ENCODE measurements around the gene ZDHHC7. TPM values are rescaled to one million over a fixed set of nuclear protein-coding genes. Genes with fewer than 3 reads are reported as not detected.

ZDHHC7 gene
- total RNA-seq, 2 experiments from 2014 or later, result 16.6 to 17.9 TPM

DNA sequence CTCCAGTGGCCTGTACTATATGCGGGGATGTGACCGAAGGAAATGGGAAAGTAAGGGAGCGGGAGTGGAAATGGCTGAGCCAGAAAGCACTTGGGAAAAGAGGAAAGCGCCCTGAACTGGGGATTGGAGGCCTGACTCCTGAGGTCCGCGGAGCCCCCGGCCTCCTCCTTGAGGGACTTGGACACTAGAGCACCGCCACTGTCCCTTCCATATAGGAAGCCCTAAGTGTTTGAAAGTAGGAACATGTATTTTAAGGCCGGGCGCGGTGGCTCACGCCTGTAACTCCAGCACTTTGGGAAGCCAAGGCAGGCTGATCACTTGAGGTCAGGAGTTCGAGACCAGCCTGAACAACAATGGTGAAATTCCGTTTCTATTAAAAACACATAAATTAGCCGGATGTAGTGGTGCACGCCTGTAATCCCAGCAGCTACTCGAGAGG is 530 bp upstream of the ZDHHC7 start:
- H3K9me3 Mint-ChIP-seq, result no peaks in the 10 kb centered on the region
- no peaks in the 10 kb centered on the region for H3K27me3 Mint-ChIP-seq (ENCODE audit: low read depth)
- H3K4me1 Mint-ChIP-seq (ENCODE audit: low read depth), result peaks cover 33% of the 10 kb centered on the region
- CTCF ChIA-PET, result interaction anchor here (0.7 to 2.7 kb wide), 5 partner anchors 16 to 122 kb away, joined by 3 to 16 read pairs (median 3); partner anchors contain the start of gene KIAA0513
- peaks cover 4% of the 10 kb centered on the region for H3K36me3 Mint-ChIP-seq (ENCODE audit: low read depth)
- intact Hi-C loops (cut with micrococcal nuclease), result loop anchor here (1.0 to 5.0 kb wide), 4 partner anchors 17 to 505 kb away; no protein-coding TSS in a partner anchor
- no peak for DNase-seq
- peak overlapping the region; percentile 98 for H3K27ac Mint-ChIP-seq
- peak overlapping the region; percentile 98 for H3K4me3 Mint-ChIP-seq

- Mint-ChIP-seq H3K4me3 (peak overlapping the region; percentile 80), H3K27ac (peak overlapping the region; percentile 90), H3K4me1 (ENCODE audit: low read depth) (peaks cover 36% of the 10 kb centered on the region), H3K27me3 (ENCODE audit: low read depth) (no peaks in the 10 kb centered on the region), H3K9me3 (no peaks in the 10 kb centered on the region), H3K36me3 (ENCODE audit: low read depth) (peaks cover 7% of the 10 kb centered on the region)
- intact Hi-C loops (cut with micrococcal nuclease), result loop anchor here (5.0 kb wide), 1 partner anchor 503 kb away; no protein-coding TSS in a partner anchor
- DNase-seq, result no peak
- CTCF ChIA-PET, result interaction anchor here (0.7 to 2.7 kb wide), 5 partner anchors 73 to 258 kb away, joined by 3 to 16 read pairs (median 3); no protein-coding TSS in a partner anchor
These were observed 847 bp downstream of the ZDHHC7 start for GRCh38 chr16:85010446-85010930.

GRCh38 chr16:85008271-85008670 is 3.1 kb downstream of the ZDHHC7 start:
- H3K27me3 Mint-ChIP-seq (ENCODE audit: low read depth), result no peaks in the 10 kb centered on the region
- H3K4me1 Mint-ChIP-seq (ENCODE audit: low read depth), result peaks cover 55% of the 10 kb centered on the region
- intact Hi-C loops (cut with micrococcal nuclease), result no loop called here
- H3K9me3 Mint-ChIP-seq, result no peaks in the 10 kb centered on the region
- H3K36me3 Mint-ChIP-seq (ENCODE audit: low read depth), result peaks cover 7% of the 10 kb centered on the region
- no peak overlapping the region for H3K4me3 Mint-ChIP-seq
- no peak overlapping the region for H3K27ac Mint-ChIP-seq
- no peak for DNase-seq
- CTCF ChIA-PET, result interaction anchor here (1.5 kb wide), 1 partner anchor 9 kb away, joined by 4 read pairs; no protein-coding TSS in a partner anchor

GRCh38 chr16:85007496-85008214 is 3.7 kb downstream of the ZDHHC7 start:
- Mint-ChIP-seq H3K27me3 (ENCODE audit: low read depth) (no peaks in the 10 kb centered on the region), H3K4me1 (ENCODE audit: low read depth) (peaks cover 62% of the 10 kb centered on the region), H3K36me3 (ENCODE audit: low read depth) (peaks cover 7% of the 10 kb centered on the region), H3K4me3 (no peak overlapping the region), H3K9me3 (no peaks in the 10 kb centered on the region), H3K27ac (no peak overlapping the region)
- no peak for DNase-seq
- CTCF ChIA-PET, result no interaction called here
- intact Hi-C loops (cut with micrococcal nuclease), result no loop called here

DNA sequence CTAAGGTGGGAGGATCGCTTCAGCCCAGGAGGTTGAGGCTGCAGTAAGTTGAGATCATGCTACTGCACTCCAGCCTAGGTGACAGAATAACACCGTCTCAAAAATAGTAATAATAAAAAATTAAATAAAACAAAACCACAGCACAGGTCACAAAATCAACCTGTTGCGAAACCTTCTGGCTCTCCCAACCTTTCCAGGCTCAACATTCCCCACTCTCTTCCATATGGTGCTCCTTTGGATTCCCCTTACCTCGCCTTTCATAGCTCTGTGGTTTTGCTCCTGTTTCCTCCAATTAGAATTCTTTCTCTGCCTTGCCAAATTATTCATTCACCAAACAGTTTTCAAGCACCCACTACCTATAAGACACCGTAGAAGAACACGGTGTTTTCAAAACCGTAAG is 4.7 kb downstream of the ZDHHC7 start:
- H3K4me3 Mint-ChIP-seq, result no peak overlapping the region
- CTCF ChIA-PET, result interaction anchor here (0.6 kb wide), 1 partner anchor 251 kb away, joined by 3 read pairs; no protein-coding TSS in a partner anchor

GRCh38 chr16:85005285-85006069 is 5.9 kb downstream of the ZDHHC7 start:
- intact Hi-C loops (cut with micrococcal nuclease), result no loop called here
- DNase-seq, result no peak
- CTCF ChIA-PET, result interaction anchor here (0.6 to 1.3 kb wide), 4 partner anchors 9 to 114 kb away, joined by 3 to 6 read pairs (median 4); no protein-coding TSS in a partner anchor
- Mint-ChIP-seq H3K9me3 (no peaks in the 10 kb centered on the region), H3K36me3 (ENCODE audit: low read depth) (peaks cover 3% of the 10 kb centered on the region), H3K27me3 (ENCODE audit: low read depth) (no peaks in the 10 kb centered on the region), H3K4me3 (no peak overlapping the region), H3K4me1 (ENCODE audit: low read depth) (peaks cover 67% of the 10 kb centered on the region), H3K27ac (no peak overlapping the region)

More for the DNA sequence above, 4.7 kb downstream of the ZDHHC7 start:
- H3K9me3 Mint-ChIP-seq, result no peaks in the 10 kb centered on the region
- H3K27me3 Mint-ChIP-seq (ENCODE audit: low read depth), result no peaks in the 10 kb centered on the region
- DNase-seq, result no peak
- peaks cover 70% of the 10 kb centered on the region for H3K4me1 Mint-ChIP-seq (ENCODE audit: low read depth)
- H3K36me3 Mint-ChIP-seq (ENCODE audit: low read depth), result peaks cover 6% of the 10 kb centered on the region
- intact Hi-C loops (cut with micrococcal nuclease), result no loop called here
- no peak overlapping the region for H3K27ac Mint-ChIP-seq

DNA sequence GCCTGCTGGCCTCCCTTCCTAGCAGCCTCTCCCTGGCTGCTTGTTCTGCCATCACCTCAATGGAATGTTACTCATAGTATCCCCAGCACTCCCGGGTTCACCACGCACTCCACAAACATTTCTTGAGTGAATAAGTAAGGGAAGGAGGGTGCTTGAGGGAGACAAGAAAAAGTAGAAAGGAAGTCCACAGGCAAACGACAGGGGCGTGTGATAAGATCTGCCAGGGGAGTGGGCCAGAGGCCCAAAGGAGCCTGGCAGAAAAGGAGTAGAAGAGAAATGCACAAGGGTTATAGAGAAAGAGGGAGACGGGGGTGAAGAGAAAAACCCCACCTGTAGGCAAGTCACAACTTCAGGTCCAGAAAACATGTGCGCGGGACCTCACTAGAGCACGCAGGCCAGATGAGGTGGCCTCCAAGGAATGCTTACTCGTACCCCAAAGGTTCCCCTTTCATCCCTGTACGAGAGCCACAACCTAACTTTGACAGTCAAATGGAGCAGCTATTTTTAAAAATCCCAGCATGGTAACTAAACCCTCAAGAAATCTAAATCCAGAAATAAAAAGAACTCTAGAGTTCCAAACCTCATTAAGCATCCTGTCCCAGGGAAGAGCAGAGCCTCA is 6.6 kb downstream of the ZDHHC7 start:
- CTCF ChIA-PET, result interaction anchor here (0.7 to 1.3 kb wide), 3 partner anchors 34 to 115 kb away, joined by 3 to 6 read pairs (median 4); no protein-coding TSS in a partner anchor
- H3K4me3 Mint-ChIP-seq, result no peak overlapping the region
- H3K27ac Mint-ChIP-seq, result no peak overlapping the region
- H3K4me1 Mint-ChIP-seq (ENCODE audit: low read depth), result peaks cover 59% of the 10 kb centered on the region
- intact Hi-C loops (cut with micrococcal nuclease), result no loop called here
- DNase-seq, result no peak
- H3K27me3 Mint-ChIP-seq (ENCODE audit: low read depth), result no peaks in the 10 kb centered on the region
- peaks cover 3% of the 10 kb centered on the region for H3K36me3 Mint-ChIP-seq (ENCODE audit: low read depth)
- H3K9me3 Mint-ChIP-seq, result no peaks in the 10 kb centered on the region

GRCh38 chr16:85003725-85004586 is 7.4 kb downstream of the ZDHHC7 start:
- Mint-ChIP-seq H3K4me3 (no peak overlapping the region), H3K27me3 (ENCODE audit: low read depth) (no peaks in the 10 kb centered on the region), H3K36me3 (ENCODE audit: low read depth) (peaks cover 5% of the 10 kb centered on the region), H3K9me3 (no peaks in the 10 kb centered on the region), H3K27ac (no peak overlapping the region), H3K4me1 (ENCODE audit: low read depth) (peaks cover 58% of the 10 kb centered on the region)
- no peak for DNase-seq
- CTCF ChIA-PET, result no interaction called here
- intact Hi-C loops (cut with micrococcal nuclease), result no loop called here

- Mint-ChIP-seq H3K4me3 (no peak overlapping the region), H3K9me3 (no peaks in the 10 kb centered on the region), H3K36me3 (ENCODE audit: low read depth) (peaks cover 7% of the 10 kb centered on the region), H3K27me3 (ENCODE audit: low read depth) (no peaks in the 10 kb centered on the region), H3K4me1 (ENCODE audit: low read depth) (peaks cover 54% of the 10 kb centered on the region), H3K27ac (no peak overlapping the region)
- CTCF ChIA-PET, result no interaction called here
- DNase-seq, result no peak
- intact Hi-C loops (cut with micrococcal nuclease), result no loop called here
These were observed 8.3 kb downstream of the ZDHHC7 start for GRCh38 chr16:85003076-85003475.

- CTCF ChIA-PET, result no interaction called here
- Mint-ChIP-seq H3K4me3 (no peak overlapping the region), H3K4me1 (ENCODE audit: low read depth) (peaks cover 53% of the 10 kb centered on the region)
These were observed 8.7 kb downstream of the ZDHHC7 start for GRCh38 chr16:85002608-85003007.

DNA sequence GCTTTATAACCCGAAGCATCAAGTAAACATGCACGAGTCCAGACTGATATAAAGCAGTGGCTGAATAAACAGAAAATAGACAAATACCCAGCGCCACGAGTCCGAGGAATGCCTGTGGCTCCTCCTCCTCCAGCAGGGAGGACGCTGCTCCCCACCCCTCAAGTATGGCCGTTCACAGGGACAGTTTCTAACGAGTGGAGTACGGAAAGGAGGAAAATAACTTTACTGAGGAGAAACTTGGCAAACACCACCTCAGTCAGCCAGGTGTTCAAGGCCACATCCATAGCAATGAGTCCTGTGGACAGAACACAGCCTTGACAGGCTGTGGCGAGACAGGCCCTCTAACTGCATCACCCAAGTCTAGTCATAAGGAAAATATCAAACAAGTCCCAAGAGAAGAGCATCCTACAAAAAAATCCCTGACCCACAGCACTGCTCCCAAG is 9.2 kb downstream of the ZDHHC7 start:
- H3K27me3 Mint-ChIP-seq (ENCODE audit: low read depth), result no peaks in the 10 kb centered on the region
- H3K36me3 Mint-ChIP-seq (ENCODE audit: low read depth), result peaks cover 7% of the 10 kb centered on the region
- H3K27ac Mint-ChIP-seq, result no peak overlapping the region
- no peaks in the 10 kb centered on the region for H3K9me3 Mint-ChIP-seq
- H3K4me3 Mint-ChIP-seq, result peak overlapping the region; percentile 5
- CTCF ChIA-PET, result no interaction called here
- peaks cover 49% of the 10 kb centered on the region for H3K4me1 Mint-ChIP-seq (ENCODE audit: low read depth)
- DNase-seq, result no peak
- intact Hi-C loops (cut with micrococcal nuclease), result no loop called here

More at GRCh38 chr16:85002608-85003007, 8.7 kb downstream of the ZDHHC7 start:
- peak; percentile 29 for DNase-seq
- no peaks in the 10 kb centered on the region for H3K27me3 Mint-ChIP-seq (ENCODE audit: low read depth)
- no peaks in the 10 kb centered on the region for H3K9me3 Mint-ChIP-seq
- H3K27ac Mint-ChIP-seq, result no peak overlapping the region
- intact Hi-C loops (cut with micrococcal nuclease), result no loop called here
- peaks cover 7% of the 10 kb centered on the region for H3K36me3 Mint-ChIP-seq (ENCODE audit: low read depth)
